MM.1S (cell line): ENCODE measurements around the gene OTUD4.

Experiments used
- EZH2 ChIP-seq: fragments of 300-600 bp; sonication (generic); optimal IDR thresholded peaks from 2 replicates; pipeline ENCODE3; 2017; ENCODE audit warnings: low read depth, mild to moderate bottlenecking, antibody characterized with exemption, low read length, mixed read lengths
- TF ChIP-seq, protein P1 (sequence below): fragments of 300-600 bp; sonication (generic); IDR thresholded peaks from 2 replicates; pipeline ENCODE4 v1.5.1; 2016; ENCODE audit warnings: antibody characterized with exemption, low read length, mixed read lengths

DNA sequence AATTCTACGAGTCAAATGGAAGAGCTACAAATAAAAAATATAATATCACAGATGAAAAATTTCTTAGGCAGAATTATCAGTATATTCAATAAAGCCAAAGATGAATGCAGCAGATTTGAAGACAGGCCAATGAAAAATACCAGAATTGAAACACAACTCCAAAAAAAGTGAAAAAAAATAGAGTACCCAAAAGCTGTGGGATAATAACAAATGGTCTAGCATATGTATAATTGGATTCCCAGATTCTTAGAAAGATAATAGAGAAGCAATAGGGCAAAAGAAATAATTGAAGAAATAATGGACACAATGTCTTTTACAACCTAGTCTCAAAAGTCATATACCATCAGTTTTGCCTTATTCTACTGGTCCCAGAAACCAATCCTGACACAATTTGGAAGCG lies 86.8 kb downstream of the OTUD4 start:
- no peak for TF ChIP-seq EZH2
- TF ChIP-seq, protein P1, sequence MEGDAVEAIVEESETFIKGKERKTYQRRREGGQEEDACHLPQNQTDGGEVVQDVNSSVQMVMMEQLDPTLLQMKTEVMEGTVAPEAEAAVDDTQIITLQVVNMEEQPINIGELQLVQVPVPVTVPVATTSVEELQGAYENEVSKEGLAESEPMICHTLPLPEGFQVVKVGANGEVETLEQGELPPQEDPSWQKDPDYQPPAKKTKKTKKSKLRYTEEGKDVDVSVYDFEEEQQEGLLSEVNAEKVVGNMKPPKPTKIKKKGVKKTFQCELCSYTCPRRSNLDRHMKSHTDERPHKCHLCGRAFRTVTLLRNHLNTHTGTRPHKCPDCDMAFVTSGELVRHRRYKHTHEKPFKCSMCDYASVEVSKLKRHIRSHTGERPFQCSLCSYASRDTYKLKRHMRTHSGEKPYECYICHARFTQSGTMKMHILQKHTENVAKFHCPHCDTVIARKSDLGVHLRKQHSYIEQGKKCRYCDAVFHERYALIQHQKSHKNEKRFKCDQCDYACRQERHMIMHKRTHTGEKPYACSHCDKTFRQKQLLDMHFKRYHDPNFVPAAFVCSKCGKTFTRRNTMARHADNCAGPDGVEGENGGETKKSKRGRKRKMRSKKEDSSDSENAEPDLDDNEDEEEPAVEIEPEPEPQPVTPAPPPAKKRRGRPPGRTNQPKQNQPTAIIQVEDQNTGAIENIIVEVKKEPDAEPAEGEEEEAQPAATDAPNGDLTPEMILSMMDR, result no peak
